Medulla oblongata (tissue), 1 donor: ENCODE measurements around the gene CAMK2G.

ENCODE experiments used
- DNase-seq: peaks from one replicate; pipeline ENCODE4 v3.0.0-alpha.2; 2015; ENCODE audit errors: extremely low spot score

CAMK2G gene

GRCh38 chr10:73879296-73880173, 5.2 kb upstream of the CAMK2G start:
- DNase-seq = peak; percentile 85

- DNase-seq = no peak
Observed at GRCh38 chr10:73878365-73878764, 4.0 kb upstream of the CAMK2G start.

- DNase-seq = no peak
Observed at GRCh38 chr10:73877533-73878160, 3.3 kb upstream of the CAMK2G start.

- DNase-seq = no peak
Observed at GRCh38 chr10:73876971-73877370, 2.6 kb upstream of the CAMK2G start.

GRCh38 chr10:73876566-73876965, 2.2 kb upstream of the CAMK2G start:
- no peak for DNase-seq

GRCh38 chr10:73876157-73876556, 1.8 kb upstream of the CAMK2G start:
- DNase-seq = no peak

GRCh38 chr10:73875139-73875475, 752 bp upstream of the CAMK2G start:
- no peak for DNase-seq

- DNase-seq = no peak
Observed at GRCh38 chr10:73873838-73874215, 528 bp downstream of the CAMK2G start.

- DNase-seq = no peak
Observed at GRCh38 chr10:73873142-73873837, 1.1 kb downstream of the CAMK2G start.

GRCh38 chr10:73872190-73872710, 2.1 kb downstream of the CAMK2G start:
- no peak for DNase-seq

- no peak for DNase-seq
Observed at GRCh38 chr10:73871295-73872189, 2.8 kb downstream of the CAMK2G start.

- no peak for DNase-seq
Observed at GRCh38 chr10:73868655-73869195, 5.6 kb downstream of the CAMK2G start.

- DNase-seq = no peak
Observed at GRCh38 chr10:73867871-73868631, 6.3 kb downstream of the CAMK2G start.

GRCh38 chr10:73867126-73867807, 7.1 kb downstream of the CAMK2G start:
- no peak for DNase-seq

GRCh38 chr10:73866621-73867020, 7.7 kb downstream of the CAMK2G start:
- no peak for DNase-seq

- DNase-seq = no peak
Observed at GRCh38 chr10:73865459-73866442, 8.6 kb downstream of the CAMK2G start.

- DNase-seq = no peak
Observed at GRCh38 chr10:73865107-73865458, 9.3 kb downstream of the CAMK2G start.

GRCh38 chr10:73864229-73864628, 10.1 kb downstream of the CAMK2G start:
- DNase-seq = no peak
